ENCODE measurements around the gene STAB2. TPM values are rescaled to one million over a fixed set of nuclear protein-coding genes. Genes with fewer than 3 reads are reported as not detected.

Gene STAB2
- total and polyA plus RNA-seq, 2 of the 4 experiments (the other 2 are of a cell fraction) = not detected

DNA sequence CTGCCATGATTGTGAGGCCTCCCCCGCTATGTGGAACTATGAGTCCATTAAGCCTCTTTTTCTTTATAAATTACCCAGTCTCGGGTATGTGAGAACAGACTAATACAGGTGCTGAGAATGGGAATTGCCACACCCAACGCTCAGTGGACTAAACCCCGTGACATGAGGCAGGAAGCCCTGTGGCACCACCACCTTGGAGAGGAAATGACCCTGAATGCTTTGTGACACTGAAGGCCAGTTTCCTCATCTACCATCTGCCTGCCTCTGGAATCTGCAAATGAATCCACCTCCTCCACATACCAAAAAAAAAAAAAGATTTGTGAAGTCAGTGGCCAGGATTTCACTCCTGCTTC, 212.4 kb downstream of the STAB2 start:
- POLR2A ChIA-PET (ENCODE audit: unreplicated experiment) = no interaction called here

More for the DNA sequence above, 212.4 kb downstream of the STAB2 start:
- H3K56ac ChIP-seq (ENCODE audit: extremely low read depth, insufficient read depth, low read length) = no peak overlapping the region
- H4K20me1 ChIP-seq (ENCODE audit: insufficient read depth, low read length) = 0 out of 2 replicates have a peak, but pooled peaks cover 3% of the 10 kb centered on the region
- ATAC-seq (ENCODE audit: low read depth) (no peak), DNase-seq (no peak)
- H3K79me1 ChIP-seq (ENCODE audit: low read depth in 1 of 2, low read length in 2 of 2) = peaks cover 4 to 43% of the 10 kb centered on the region in 2 experiments; a peak in 3 of 4 replicates
- H4K91ac ChIP-seq (ENCODE audit: insufficient read depth, low read depth, low read length) = no peak overlapping the region
- intact Hi-C loops (cut with micrococcal nuclease) (no loop called here), in situ Hi-C loops (cut with MboI; ENCODE audit: low sequenced_read_pairs) (no loop called here), dilution Hi-C loops (cut with HindIII; ENCODE audit: low sequenced_read_pairs, unreplicated experiment) (no loop called here)
- peak overlapping the region; percentile 31 for H2AK9ac ChIP-seq (replicated peaks; ENCODE audit: low read depth, low read length, poor library complexity)
- H4K8ac ChIP-seq (ENCODE audit: low read depth in 2 of 2, low read length in 2 of 2) = no peak overlapping the region
- TF ChIP-seq BHLHE40 (IDR thresholded peaks at IDR 0.05; ENCODE audit: low read depth, low read length) (no peak), SMC3 (IDR thresholded peaks at IDR 0.05; ENCODE audit: low read depth, low read length) (no peak), RAD21 (IDR thresholded peaks at IDR 0.05; ENCODE audit: low read length) (no peak), MAZ (IDR thresholded peaks at IDR 0.05; ENCODE audit: borderline replicate concordance, low read depth, low read length) (no peak), CHD1 (IDR thresholded peaks at IDR 0.05; ENCODE audit: low read depth, low read length) (no peak), FOS (IDR thresholded peaks at IDR 0.05; ENCODE audit: low read depth, low read length) (no peak), RFX5 (IDR thresholded peaks at IDR 0.05; ENCODE audit: low read depth, low read length) (no peak), RCOR1 (IDR thresholded peaks at IDR 0.05; ENCODE audit: insufficient replicate concordance, low read length) (no peak), MAFK (IDR thresholded peaks at IDR 0.05; ENCODE audit: low read depth, low read length) (no peak), NFE2L2 (IDR thresholded peaks at IDR 0.05; ENCODE audit: low read depth, low read length) (no peak), POLR2A (IDR thresholded peaks at IDR 0.05; ENCODE audit: low read depth, low read length) (no peak), MXI1 (IDR thresholded peaks at IDR 0.05; ENCODE audit: borderline replicate concordance, low read depth, low read length) (no peak), CEBPB (IDR thresholded peaks at IDR 0.05; ENCODE audit: low read depth, low read length) (no peak)
- TF ChIP-seq, protein P1, sequence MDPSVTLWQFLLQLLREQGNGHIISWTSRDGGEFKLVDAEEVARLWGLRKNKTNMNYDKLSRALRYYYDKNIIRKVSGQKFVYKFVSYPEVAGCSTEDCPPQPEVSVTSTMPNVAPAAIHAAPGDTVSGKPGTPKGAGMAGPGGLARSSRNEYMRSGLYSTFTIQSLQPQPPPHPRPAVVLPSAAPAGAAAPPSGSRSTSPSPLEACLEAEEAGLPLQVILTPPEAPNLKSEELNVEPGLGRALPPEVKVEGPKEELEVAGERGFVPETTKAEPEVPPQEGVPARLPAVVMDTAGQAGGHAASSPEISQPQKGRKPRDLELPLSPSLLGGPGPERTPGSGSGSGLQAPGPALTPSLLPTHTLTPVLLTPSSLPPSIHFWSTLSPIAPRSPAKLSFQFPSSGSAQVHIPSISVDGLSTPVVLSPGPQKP (IDR thresholded peaks at IDR 0.05; ENCODE audit: borderline replicate concordance, low read depth, low read length) = no peak
- TF ChIP-seq, protein P2, sequence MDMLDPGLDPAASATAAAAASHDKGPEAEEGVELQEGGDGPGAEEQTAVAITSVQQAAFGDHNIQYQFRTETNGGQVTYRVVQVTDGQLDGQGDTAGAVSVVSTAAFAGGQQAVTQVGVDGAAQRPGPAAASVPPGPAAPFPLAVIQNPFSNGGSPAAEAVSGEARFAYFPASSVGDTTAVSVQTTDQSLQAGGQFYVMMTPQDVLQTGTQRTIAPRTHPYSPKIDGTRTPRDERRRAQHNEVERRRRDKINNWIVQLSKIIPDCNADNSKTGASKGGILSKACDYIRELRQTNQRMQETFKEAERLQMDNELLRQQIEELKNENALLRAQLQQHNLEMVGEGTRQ (IDR thresholded peaks at IDR 0.05; ENCODE audit: low read depth, low read length) = no peak
- TF ChIP-seq, protein P3, sequence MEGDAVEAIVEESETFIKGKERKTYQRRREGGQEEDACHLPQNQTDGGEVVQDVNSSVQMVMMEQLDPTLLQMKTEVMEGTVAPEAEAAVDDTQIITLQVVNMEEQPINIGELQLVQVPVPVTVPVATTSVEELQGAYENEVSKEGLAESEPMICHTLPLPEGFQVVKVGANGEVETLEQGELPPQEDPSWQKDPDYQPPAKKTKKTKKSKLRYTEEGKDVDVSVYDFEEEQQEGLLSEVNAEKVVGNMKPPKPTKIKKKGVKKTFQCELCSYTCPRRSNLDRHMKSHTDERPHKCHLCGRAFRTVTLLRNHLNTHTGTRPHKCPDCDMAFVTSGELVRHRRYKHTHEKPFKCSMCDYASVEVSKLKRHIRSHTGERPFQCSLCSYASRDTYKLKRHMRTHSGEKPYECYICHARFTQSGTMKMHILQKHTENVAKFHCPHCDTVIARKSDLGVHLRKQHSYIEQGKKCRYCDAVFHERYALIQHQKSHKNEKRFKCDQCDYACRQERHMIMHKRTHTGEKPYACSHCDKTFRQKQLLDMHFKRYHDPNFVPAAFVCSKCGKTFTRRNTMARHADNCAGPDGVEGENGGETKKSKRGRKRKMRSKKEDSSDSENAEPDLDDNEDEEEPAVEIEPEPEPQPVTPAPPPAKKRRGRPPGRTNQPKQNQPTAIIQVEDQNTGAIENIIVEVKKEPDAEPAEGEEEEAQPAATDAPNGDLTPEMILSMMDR (conservative IDR thresholded peaks at IDR 0.05; ENCODE audit: low read depth, low read length) = no peak
- H4K5ac ChIP-seq (ENCODE audit: low read depth, low read length) = no peak overlapping the region
- H3K4me1 ChIP-seq (ENCODE audit: control insufficient read depth, insufficient read depth, low read length) = peaks cover 17% of the 10 kb centered on the region
- H3K9me1 ChIP-seq (ENCODE audit: insufficient read depth, low read length) = peaks cover 14% of the 10 kb centered on the region
- H3K36me3 ChIP-seq (ENCODE audit: control insufficient read depth, insufficient read depth, low read length) = peaks cover 7% of the 10 kb centered on the region
- CTCF ChIA-PET = no interaction called here
- no peak overlapping the region for H2BK5ac ChIP-seq (ENCODE audit: low read depth, low read length, poor library complexity, severe bottlenecking)
- no peak overlapping the region for H3K23ac ChIP-seq (ENCODE audit: low read depth, low read length)
- no peak overlapping the region for H3K4ac ChIP-seq (ENCODE audit: low read depth, low read length)
- H3K14ac ChIP-seq (replicated peaks; ENCODE audit: low read depth, low read length) = no peak overlapping the region
- BruUV-seq (replicated peaks) = no TSS peak
- peak overlapping the region; percentile 12 for H2AFZ ChIP-seq (replicated peaks; ENCODE audit: low read length, poor library complexity)
- H3K27ac ChIP-seq (ENCODE audit: insufficient read depth, low read length) = no peak overlapping the region
- no peaks in the 10 kb centered on the region for H3K27me3 ChIP-seq (ENCODE audit: control insufficient read depth, insufficient read depth, low read length)
- no peak overlapping the region for H3K18ac ChIP-seq (ENCODE audit: low read depth, low read length)
- H3K4me2 ChIP-seq (ENCODE audit: low read depth, low read length) = no peak overlapping the region
- no peak overlapping the region for H2BK120ac ChIP-seq (ENCODE audit: low read depth, low read length)
- H2BK15ac ChIP-seq (ENCODE audit: low read depth, low read length) = no peak overlapping the region
- no peak overlapping the region for H2BK20ac ChIP-seq (ENCODE audit: low read depth, low read length)
- H2AK5ac ChIP-seq (ENCODE audit: low read depth, low read length) = no peak overlapping the region
- no peak overlapping the region for H3K9ac ChIP-seq (ENCODE audit: low read depth, low read length)
- 100% methylated on average over 1 of the region's 4 CpGs; no CpG with 5 or more reads in 1 of the 2 experiments for WGBS, 2 experiments (ENCODE audit: extremely low coverage in 2 of 2, insufficient read length in 1 of 2)
- H3K9me3 ChIP-seq (ENCODE audit: control insufficient read depth, insufficient read depth, low read length) = no peaks in the 10 kb centered on the region
- no peak overlapping the region for H3K4me3 ChIP-seq (ENCODE audit: insufficient read depth, low read depth, low read length)
